ENCODE results near the gene GOLGA8S.
"Not testable (repeated sequence)": the region's sequence is repeated elsewhere in the genome, so short reads cannot be mapped to it uniquely, and the experiment has no call there.

Gene GOLGA8S

GRCh38 chr15:23384371-23384770 lies 29.8 kb downstream of the GOLGA8S start:
- no peak for TF ChIP-seq POLR2AphosphoS5 (IDR thresholded peaks at IDR 0.05; ENCODE audit: low read depth, low read length)
- no peak for TF ChIP-seq POLR2A (IDR thresholded peaks at IDR 0.05; ENCODE audit: low read depth, low read length)
- TF ChIP-seq TAF1 (IDR thresholded peaks at IDR 0.05; ENCODE audit: borderline replicate concordance, low read depth, low read length): no peak
- DNase-seq (ENCODE audit: insufficient read length) (no peak), FAIRE-seq (no peak)

GRCh38 chr15:23385886-23386430 lies 31.4 kb downstream of the GOLGA8S start:
- no peak for FAIRE-seq
- TF ChIP-seq POLR2AphosphoS5 (IDR thresholded peaks at IDR 0.05; ENCODE audit: low read depth, low read length) (no peak), TAF1 (IDR thresholded peaks at IDR 0.05; ENCODE audit: borderline replicate concordance, low read depth, low read length) (no peak), POLR2A (IDR thresholded peaks at IDR 0.05; ENCODE audit: low read depth, low read length) (no peak)
- DNase-seq (ENCODE audit: insufficient read length): no peak

- DNase-seq (ENCODE audit: insufficient read length) (no peak), FAIRE-seq (no peak)
- TF ChIP-seq TAF1 (IDR thresholded peaks at IDR 0.05; ENCODE audit: borderline replicate concordance, low read depth, low read length): no peak
- no peak for TF ChIP-seq POLR2A (IDR thresholded peaks at IDR 0.05; ENCODE audit: low read depth, low read length)
Measured at GRCh38 chr15:23387621-23388190, 33.2 kb downstream of the GOLGA8S start.

- TF ChIP-seq POLR2AphosphoS5 (IDR thresholded peaks at IDR 0.05; ENCODE audit: low read depth, low read length): no peak
- TF ChIP-seq TAF1 (IDR thresholded peaks at IDR 0.05; ENCODE audit: borderline replicate concordance, low read depth, low read length): no peak
- TF ChIP-seq POLR2A (IDR thresholded peaks at IDR 0.05; ENCODE audit: low read depth, low read length): no peak
- FAIRE-seq: no peak
- DNase-seq (ENCODE audit: insufficient read length): no peak
Measured at GRCh38 chr15:23395030-23395692, 40.6 kb downstream of the GOLGA8S start.

- FAIRE-seq: no peak
- TF ChIP-seq TAF1 (IDR thresholded peaks at IDR 0.05; ENCODE audit: borderline replicate concordance, low read depth, low read length): no peak
- TF ChIP-seq POLR2A (IDR thresholded peaks at IDR 0.05; ENCODE audit: low read depth, low read length): no peak
- TF ChIP-seq POLR2AphosphoS5 (IDR thresholded peaks at IDR 0.05; ENCODE audit: low read depth, low read length): no peak
- no peak for DNase-seq (ENCODE audit: insufficient read length)
Measured at GRCh38 chr15:23395832-23396231, 41.3 kb downstream of the GOLGA8S start.

- DNase-seq (ENCODE audit: insufficient read length) (no peak), FAIRE-seq (no peak)
- TF ChIP-seq TAF1 (IDR thresholded peaks at IDR 0.05; ENCODE audit: borderline replicate concordance, low read depth, low read length): no peak
- no peak for TF ChIP-seq POLR2AphosphoS5 (IDR thresholded peaks at IDR 0.05; ENCODE audit: low read depth, low read length)
- TF ChIP-seq POLR2A (IDR thresholded peaks at IDR 0.05; ENCODE audit: low read depth, low read length): no peak
Measured at GRCh38 chr15:23397779-23398178, 43.2 kb downstream of the GOLGA8S start.

GRCh38 chr15:23398357-23398756 lies 43.8 kb downstream of the GOLGA8S start:
- not testable (repeated sequence) for FAIRE-seq

GRCh38 chr15:23399207-23399606 lies 44.7 kb downstream of the GOLGA8S start:
- FAIRE-seq; DNase-seq (ENCODE audit: insufficient read length): not testable (repeated sequence)

More at GRCh38 chr15:23398357-23398756, 43.8 kb downstream of the GOLGA8S start:
- DNase-seq (ENCODE audit: insufficient read length): not testable (repeated sequence)

GRCh38 chr15:23401627-23402026 lies 47.1 kb downstream of the GOLGA8S start:
- no peak for TF ChIP-seq POLR2A (IDR thresholded peaks at IDR 0.05; ENCODE audit: low read depth, low read length)
- TF ChIP-seq TAF1 (IDR thresholded peaks at IDR 0.05; ENCODE audit: borderline replicate concordance, low read depth, low read length): no peak
- TF ChIP-seq POLR2AphosphoS5 (IDR thresholded peaks at IDR 0.05; ENCODE audit: low read depth, low read length): no peak
- FAIRE-seq (no peak), DNase-seq (ENCODE audit: insufficient read length) (no peak)

GRCh38 chr15:23402140-23402539 lies 47.6 kb downstream of the GOLGA8S start:
- FAIRE-seq: no peak
- DNase-seq (ENCODE audit: insufficient read length): no peak
- TF ChIP-seq POLR2AphosphoS5 (IDR thresholded peaks at IDR 0.05; ENCODE audit: low read depth, low read length): no peak
- no peak for TF ChIP-seq TAF1 (IDR thresholded peaks at IDR 0.05; ENCODE audit: borderline replicate concordance, low read depth, low read length)
- no peak for TF ChIP-seq POLR2A (IDR thresholded peaks at IDR 0.05; ENCODE audit: low read depth, low read length)

- DNase-seq (ENCODE audit: insufficient read length): no peak
- FAIRE-seq: no peak
Measured at GRCh38 chr15:23402544-23402943, 48.0 kb downstream of the GOLGA8S start.

GRCh38 chr15:23403550-23403949 lies 49.0 kb downstream of the GOLGA8S start:
- DNase-seq (ENCODE audit: insufficient read length) (no peak), FAIRE-seq (no peak)
- no peak for TF ChIP-seq POLR2A (IDR thresholded peaks at IDR 0.05; ENCODE audit: low read depth, low read length)
- TF ChIP-seq POLR2AphosphoS5 (IDR thresholded peaks at IDR 0.05; ENCODE audit: low read depth, low read length): no peak
- TF ChIP-seq TAF1 (IDR thresholded peaks at IDR 0.05; ENCODE audit: borderline replicate concordance, low read depth, low read length): no peak

More at GRCh38 chr15:23402544-23402943, 48.0 kb downstream of the GOLGA8S start:
- TF ChIP-seq POLR2A (IDR thresholded peaks at IDR 0.05; ENCODE audit: low read depth, low read length) (no peak), POLR2AphosphoS5 (IDR thresholded peaks at IDR 0.05; ENCODE audit: low read depth, low read length) (no peak), TAF1 (IDR thresholded peaks at IDR 0.05; ENCODE audit: borderline replicate concordance, low read depth, low read length) (no peak)
